GM12892 (cell line): ENCODE data around the gene ALPP.

ENCODE experiments used
- DNase-seq: peaks from one replicate; pipeline ENCODE4 v3.0.0; 2011; ENCODE audit not compliant: insufficient read length
- FAIRE-seq: peaks from 2 replicates; lab custom pipeline; 2011; peaks lifted over from hg19 to GRCh38; lab: Jason Lieb, UNC
- POLR2A ChIP-seq: IDR thresholded peaks from 2 replicates; pipeline ENCODE4 v1.6.1; 2011; ENCODE audit warnings: low read depth, low read length, control low read depth
- POLR2AphosphoS5 ChIP-seq: IDR thresholded peaks from 2 replicates; pipeline ENCODE4 v1.6.1; 2011; ENCODE audit warnings: low read depth, low read length, control low read depth
- TAF1 ChIP-seq: IDR thresholded peaks from 2 replicates; pipeline ENCODE4 v1.6.1; 2011; ENCODE audit warnings: low read depth, mild to moderate bottlenecking, control low read depth, low read length, borderline replicate concordance

ALPP gene

GRCh38 chr2:232345251-232345650, 33.3 kb upstream of the ALPP start:
- no peak for TF ChIP-seq TAF1
- TF ChIP-seq POLR2A: no peak
- TF ChIP-seq POLR2AphosphoS5: no peak
- FAIRE-seq: no peak
- no peak for DNase-seq

- FAIRE-seq: no peak
- DNase-seq: no peak
- no peak for TF ChIP-seq POLR2A
- no peak for TF ChIP-seq TAF1
- TF ChIP-seq POLR2AphosphoS5: no peak
These were observed 31.2 kb upstream of the ALPP start for GRCh38 chr2:232347369-232347768.

DNA sequence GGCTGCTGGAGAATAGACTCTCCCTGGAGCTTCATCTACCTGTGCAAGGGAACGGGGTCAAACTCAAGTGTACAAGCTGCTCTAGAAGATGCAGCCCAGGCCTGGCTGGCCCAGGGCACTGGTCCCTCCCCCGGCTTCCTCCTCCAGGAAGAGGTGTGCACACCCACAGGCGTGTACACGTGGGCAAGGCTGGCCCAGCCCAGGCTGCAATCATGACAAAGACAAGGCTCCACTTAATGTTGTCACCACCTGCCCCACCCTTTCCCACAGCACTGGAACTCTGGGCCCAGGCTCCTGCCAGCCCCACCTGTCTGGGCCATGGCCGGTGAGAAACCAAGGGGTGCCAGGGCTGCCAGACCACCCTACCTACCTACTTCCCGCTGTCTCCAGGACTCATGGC, 29.6 kb upstream of the ALPP start:
- no peak for TF ChIP-seq TAF1
- no peak for TF ChIP-seq POLR2AphosphoS5
- TF ChIP-seq POLR2A: no peak
- DNase-seq: no peak
- no peak for FAIRE-seq

- DNase-seq (no peak), FAIRE-seq (no peak)
- no peak for TF ChIP-seq POLR2A
- TF ChIP-seq TAF1: no peak
- TF ChIP-seq POLR2AphosphoS5: no peak
These were observed 29.0 kb upstream of the ALPP start for GRCh38 chr2:232349546-232349945.

GRCh38 chr2:232349946-232350635, 28.5 kb upstream of the ALPP start:
- DNase-seq (no peak), FAIRE-seq (no peak)
- TF ChIP-seq POLR2AphosphoS5 (no peak), POLR2A (no peak), TAF1 (no peak)

- TF ChIP-seq TAF1: no peak
- TF ChIP-seq POLR2AphosphoS5: no peak
- TF ChIP-seq POLR2A: no peak
- DNase-seq: no peak
- FAIRE-seq: no peak
These were observed 27.5 kb upstream of the ALPP start for GRCh38 chr2:232350804-232351685.

- no peak for FAIRE-seq
- no peak for TF ChIP-seq TAF1
- TF ChIP-seq POLR2A: no peak
- no peak for TF ChIP-seq POLR2AphosphoS5
- no peak for DNase-seq
These were observed 26.7 kb upstream of the ALPP start for GRCh38 chr2:232351686-232352510.

DNA sequence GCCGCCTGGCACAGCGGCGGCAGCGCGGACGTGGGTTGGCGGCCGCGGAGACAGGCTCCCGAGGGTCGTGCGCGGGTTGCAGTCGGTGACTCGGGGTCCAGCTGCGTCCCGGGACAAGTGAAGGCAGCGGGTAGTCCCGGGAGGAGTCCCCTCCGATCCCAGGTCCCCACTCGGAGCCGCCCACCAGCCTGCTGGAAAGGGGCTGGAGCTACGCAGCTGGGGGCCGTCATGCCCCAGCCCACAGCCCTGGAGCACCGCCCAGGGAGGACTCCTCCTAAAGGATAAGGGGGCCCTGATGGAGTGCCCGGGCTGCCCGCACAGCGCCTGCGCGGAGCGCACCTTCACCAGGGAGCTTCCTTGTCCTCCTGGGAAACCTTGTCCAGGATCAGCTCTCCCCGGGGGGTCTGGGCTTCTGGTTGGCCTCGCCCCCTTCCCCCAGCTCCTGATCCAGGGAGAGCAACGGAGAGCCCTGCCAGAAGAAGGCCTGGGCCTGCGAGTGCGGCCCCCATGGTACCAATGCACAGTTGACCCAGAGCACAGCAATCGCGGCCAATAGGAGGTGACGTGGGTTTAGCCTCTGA, 25.9 kb upstream of the ALPP start:
- TF ChIP-seq TAF1: no peak
- TF ChIP-seq POLR2AphosphoS5: no peak
- no peak for TF ChIP-seq POLR2A
- FAIRE-seq (no peak), DNase-seq (no peak)

DNA sequence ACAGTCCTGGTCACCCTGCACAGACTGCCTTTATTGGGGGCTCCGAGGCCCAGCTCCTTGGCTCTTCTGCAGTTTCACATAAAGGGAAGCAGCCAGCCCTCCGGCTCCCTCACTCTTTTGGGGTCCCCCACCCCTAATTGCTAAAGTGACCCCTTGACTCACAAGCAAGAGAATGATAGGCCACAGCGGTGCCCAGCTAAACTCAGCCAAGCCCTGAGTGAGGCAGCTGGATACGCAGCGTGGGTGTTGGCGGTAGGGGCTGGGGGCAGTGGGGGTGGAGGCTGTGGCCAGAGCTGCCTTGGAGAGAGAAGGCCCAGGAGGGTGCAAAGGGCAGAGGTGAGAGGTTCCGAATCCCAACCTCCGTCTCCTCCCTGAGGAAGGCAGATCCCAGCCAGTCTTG, 25.5 kb upstream of the ALPP start:
- FAIRE-seq (no peak), DNase-seq (no peak)
- TF ChIP-seq TAF1 (no peak), POLR2A (no peak), POLR2AphosphoS5 (no peak)

DNA sequence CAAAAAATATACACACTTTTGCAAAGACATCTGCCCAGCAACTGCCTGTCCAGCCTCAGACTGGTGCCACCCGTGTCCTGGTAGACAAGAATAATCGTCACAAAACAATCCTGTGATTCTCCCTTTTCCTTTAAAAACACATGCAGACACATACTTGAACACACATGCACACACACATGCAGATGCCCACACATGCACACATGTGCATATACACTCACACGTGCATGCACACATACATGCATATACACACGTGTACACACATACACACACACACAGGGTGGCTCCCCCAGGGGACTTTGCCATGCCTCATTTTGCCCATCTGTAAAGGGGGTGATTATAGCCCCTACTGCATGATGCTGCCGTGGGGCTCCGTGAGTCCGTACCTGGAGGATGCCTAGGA, 24.9 kb upstream of the ALPP start:
- TF ChIP-seq POLR2AphosphoS5 (no peak), TAF1 (no peak), POLR2A (no peak)
- DNase-seq: no peak
- no peak for FAIRE-seq

- FAIRE-seq: no peak
- no peak for TF ChIP-seq POLR2AphosphoS5
- no peak for TF ChIP-seq POLR2A
- no peak for TF ChIP-seq TAF1
- DNase-seq: no peak
These were observed 24.5 kb upstream of the ALPP start for GRCh38 chr2:232354069-232354468.

DNA sequence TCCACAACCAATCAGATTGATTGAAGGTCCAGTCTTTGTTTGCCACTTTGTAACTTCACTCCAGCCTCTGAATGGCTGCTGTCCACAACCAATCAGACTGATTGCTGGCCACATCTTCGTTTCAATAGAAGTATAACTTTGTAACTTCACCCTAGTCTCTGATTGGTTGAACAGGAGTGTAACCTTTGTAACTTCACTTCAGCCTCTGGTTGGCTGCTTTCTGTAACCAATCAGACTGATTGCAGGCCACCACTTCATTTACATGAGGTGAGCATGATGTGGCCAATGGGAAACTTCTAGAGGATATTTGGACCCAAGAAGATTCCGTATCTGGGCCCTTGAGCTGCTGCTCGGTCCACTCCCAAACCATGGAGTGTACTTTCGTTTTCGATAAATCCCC, 16.9 kb upstream of the ALPP start:
- DNase-seq: no peak
- TF ChIP-seq POLR2A: no peak
- TF ChIP-seq TAF1: no peak
- no peak for TF ChIP-seq POLR2AphosphoS5
- FAIRE-seq: no peak
